IMR-90 (cell line): Measurements from ENCODE around the gene OTUD7B. TPM values are rescaled to one million over a fixed set of nuclear protein-coding genes. Genes with fewer than 3 reads are reported as not detected.

ENCODE experiments used
- ATAC-seq: fragments of 200-7000 bp; cut with Tn5 transposase; 2 replicates; pipeline ENCODE4 v1.9.1; 2020; ENCODE audit warnings: low read depth, mild to moderate bottlenecking, moderate library complexity
- BruUV-seq: library from RNA; stranded (reverse); fragments of 400-500 nt; replicated peaks from 2 replicates; lab custom pipeline; 2021; lab: Mats Ljungman, UMichigan
- CTCF ChIA-PET: fragments of 300-600 bp; formaldehyde crosslinking; extraction: SDS; loops from one replicate; lab custom pipeline; 2021; ENCODE audit warnings: antibody characterized with exemption; lab: Yijun Ruan, JAX
- POLR2A ChIA-PET: fragments of 300-600 bp; sonication (Branson Sonifier 250); formaldehyde crosslinking; loops from one replicate; lab custom pipeline; 2022; ENCODE audit warnings: antibody characterized with exemption; ENCODE audit not compliant: unreplicated experiment; lab: Charles Lee
- DNase-seq: peaks from one replicate; pipeline ENCODE4 v3.0.0; 2013
- H2AFZ ChIP-seq: replicated peaks from 2 replicates; pipeline ENCODE3; 2013; ENCODE audit warnings: low read length, mild to moderate bottlenecking; ENCODE audit not compliant: poor library complexity
- H2AK5ac ChIP-seq: 2 replicates; pipeline ENCODE4 v1.6.1; 2013; ENCODE audit warnings: low read depth, low read length, inconsistent platforms
- H2AK9ac ChIP-seq: replicated peaks from 2 replicates; pipeline ENCODE3; 2013; ENCODE audit warnings: mild to moderate bottlenecking, low read depth, low read length, moderate library complexity; ENCODE audit not compliant: poor library complexity
- H2BK120ac ChIP-seq: 2 replicates; pipeline ENCODE4 v1.6.1; 2013; ENCODE audit warnings: low read depth, low read length, inconsistent platforms
- H2BK15ac ChIP-seq: 3 replicates; pipeline ENCODE4 v1.6.1; 2013; ENCODE audit warnings: low read depth, low read length, inconsistent platforms
- H2BK20ac ChIP-seq: 2 replicates; pipeline ENCODE4 v1.6.1; 2013; ENCODE audit warnings: low read depth, mild to moderate bottlenecking, inconsistent platforms, low read length, moderate library complexity
- H2BK5ac ChIP-seq: 2 replicates; pipeline ENCODE4 v1.6.1; 2013; ENCODE audit warnings: mild to moderate bottlenecking, low read depth, low read length, inconsistent platforms; ENCODE audit not compliant: poor library complexity, severe bottlenecking
- H3K14ac ChIP-seq: replicated peaks from 2 replicates; pipeline ENCODE4 v1.6.1; 2013; ENCODE audit warnings: low read depth, low read length, inconsistent platforms
- H3K18ac ChIP-seq: 2 replicates; pipeline ENCODE4 v1.6.1; 2013; ENCODE audit warnings: low read depth, low read length, control low read depth
- H3K23ac ChIP-seq: 2 replicates; pipeline ENCODE4 v1.6.1; 2013; ENCODE audit warnings: low read depth, low read length, inconsistent platforms
- H3K27ac ChIP-seq: 2 replicates; pipeline ENCODE4 v1.5.1; 2013; ENCODE audit warnings: mild to moderate bottlenecking, control low read depth, low read length; ENCODE audit not compliant: insufficient read depth
- H3K27me3 ChIP-seq: 2 replicates; pipeline ENCODE4 v1.6.1; 2013; ENCODE audit warnings: low read length; ENCODE audit not compliant: control insufficient read depth, insufficient read depth
- H3K36me3 ChIP-seq: 2 replicates; pipeline ENCODE4 v1.6.1; 2013; ENCODE audit warnings: low read length, mixed read lengths; ENCODE audit not compliant: control insufficient read depth, insufficient read depth
- H3K4ac ChIP-seq: 2 replicates; pipeline ENCODE4 v1.6.1; 2013; ENCODE audit warnings: low read depth, low read length, inconsistent platforms
- H3K4me1 ChIP-seq: 2 replicates; pipeline ENCODE4 v1.6.1; 2013; ENCODE audit warnings: low read length, mixed read lengths; ENCODE audit not compliant: control insufficient read depth, insufficient read depth
- H3K4me2 ChIP-seq: 2 replicates; pipeline ENCODE4 v1.6.1; 2013; ENCODE audit warnings: low read depth, mild to moderate bottlenecking, control low read depth, low read length, moderate library complexity
- H3K4me3 ChIP-seq: 2 replicates; pipeline ENCODE4 v1.5.1; 2013; ENCODE audit warnings: low read depth, mild to moderate bottlenecking, control low read depth, low read length, moderate library complexity; ENCODE audit not compliant: insufficient read depth
- H3K56ac ChIP-seq: 2 replicates; pipeline ENCODE4 v1.6.1; 2013; ENCODE audit warnings: low read length, inconsistent platforms; ENCODE audit not compliant: insufficient read depth; ENCODE audit errors: extremely low read depth
- H3K79me1 ChIP-seq, 2 experiments: 2 replicates each; pipeline ENCODE4 v1.6.1; 2013; ENCODE audit warnings: low read length in 2 of 2, inconsistent platforms in 1 of 2, low read depth in 1 of 2
- H3K9ac ChIP-seq: 2 replicates; pipeline ENCODE4 v1.6.1; 2013; ENCODE audit warnings: low read depth, low read length, control low read depth
- H3K9me1 ChIP-seq: 2 replicates; pipeline ENCODE4 v1.6.1; 2013; ENCODE audit warnings: low read length, inconsistent platforms; ENCODE audit not compliant: insufficient read depth
- H3K9me3 ChIP-seq: 2 replicates; pipeline ENCODE4 v1.6.1; 2013; ENCODE audit warnings: low read length; ENCODE audit not compliant: control insufficient read depth, insufficient read depth
- H4K20me1 ChIP-seq: 2 replicates; pipeline ENCODE4 v1.6.1; 2013; ENCODE audit warnings: low read length, inconsistent platforms; ENCODE audit not compliant: insufficient read depth
- H4K5ac ChIP-seq: 2 replicates; pipeline ENCODE4 v1.6.1; 2013; ENCODE audit warnings: mild to moderate bottlenecking, low read depth, low read length, control low read depth
- H4K8ac ChIP-seq, 2 experiments: 2 replicates each; pipeline ENCODE4 v1.6.1; 2013; ENCODE audit warnings: low read depth in 2 of 2, low read length in 2 of 2, control low read depth in 1 of 2, inconsistent platforms in 1 of 2
- H4K91ac ChIP-seq: 2 replicates; pipeline ENCODE4 v1.6.1; 2013; ENCODE audit warnings: low read depth, low read length, inconsistent platforms; ENCODE audit not compliant: insufficient read depth
- CHD1 ChIP-seq: IDR thresholded peaks from 2 replicates; pipeline ENCODE4 v1.6.1; 2012; ENCODE audit warnings: low read depth, low read length, improper control_type of control experiment
- MAZ ChIP-seq: IDR thresholded peaks from 2 replicates; pipeline ENCODE4 v1.6.1; 2012; ENCODE audit warnings: low read depth, mild to moderate bottlenecking, low read length, improper control_type of control experiment, moderate library complexity, borderline replicate concordance
- MXI1 ChIP-seq: IDR thresholded peaks from 2 replicates; pipeline ENCODE4 v1.6.1; 2012; ENCODE audit warnings: low read depth, mild to moderate bottlenecking, low read length, moderate library complexity, borderline replicate concordance
- NFE2L2 ChIP-seq: fragments of 150-350 bp; IDR thresholded peaks from 2 replicates; pipeline ENCODE4 v1.6.1; 2016; ENCODE audit warnings: low read depth, mild to moderate bottlenecking, low read length
- RAD21 ChIP-seq: IDR thresholded peaks from 2 replicates; pipeline ENCODE4 v1.6.1; 2012; ENCODE audit warnings: low read length, improper control_type of control experiment
- RFX5 ChIP-seq: IDR thresholded peaks from 2 replicates; pipeline ENCODE4 v1.8.0; 2012; ENCODE audit warnings: low read depth, mild to moderate bottlenecking, low read length, moderate library complexity
- SMC3 ChIP-seq: fragments of 150-350 bp; IDR thresholded peaks from 2 replicates; pipeline ENCODE4 v1.6.1; 2016; ENCODE audit warnings: low read depth, mild to moderate bottlenecking, antibody characterized with exemption, low read length, moderate library complexity
- WGBS, 2 experiments: methylation state at CpG; one replicate each; pipeline versions ENCODE4 v1.1.5 to v1.1.7; 2013; ENCODE audit warnings: missing lambda C conversion rate in 2 of 2; ENCODE audit not compliant: insufficient read length in 1 of 2; ENCODE audit errors: extremely low coverage in 2 of 2; 5-methylcytosine and 5-hydroxymethylcytosine counted together
- dilution Hi-C: fragments of 300-500 bp; cut with HindIII; formaldehyde crosslinking; loops from one replicate; pipeline ENCODE4 v1.14.3; 2018; ENCODE audit warnings: low sequenced_read_pairs; ENCODE audit not compliant: unreplicated experiment
- in situ Hi-C: fragments of 300-500 bp; cut with MboI; formaldehyde crosslinking; loops from 3 replicates; pipeline ENCODE4 v1.14.3; 2019; ENCODE audit warnings: low sequenced_read_pairs, inconsistent platforms, mixed read lengths
- intact Hi-C: fragments of 100-400 bp; cut with micrococcal nuclease; formaldehyde crosslinking; loops from 2 replicates; pipeline ENCODE4 v1.10.0; 2022
- polyA plus RNA-seq, 3 experiments: library from polyadenylated mRNA; depleted of rRNA; stranded (reverse); fragments of >200 nt; gene quantifications; 2 replicates each; pipeline ENCODE4 v1.2.3, GENCODE V29; 2012; ENCODE audit warnings: low replicate concordance in 1 of 3
- total RNA-seq: library from RNA; depleted of rRNA; stranded (reverse); fragments of >200 nt; gene quantifications from 2 replicates; pipeline ENCODE4 v1.2.3, GENCODE V29; 2012
- TF ChIP-seq, protein P1 (sequence below): conservative IDR thresholded peaks from 2 replicates; pipeline ENCODE4 v1.5.1; 2012; ENCODE audit warnings: mild to moderate bottlenecking, low read depth, low read length, improper control_type of control experiment
- TF ChIP-seq, protein P2 (sequence below): fragments of 150-350 bp; IDR thresholded peaks from 2 replicates; pipeline ENCODE4 v1.6.1; 2016; ENCODE audit warnings: low read depth, mild to moderate bottlenecking, low read length, moderate library complexity, borderline replicate concordance

The OTUD7B gene
- total and polyA plus RNA-seq, 2 of the 4 experiments (the other 2 are of a cell fraction) = 7.5 to 18.6 TPM

DNA sequence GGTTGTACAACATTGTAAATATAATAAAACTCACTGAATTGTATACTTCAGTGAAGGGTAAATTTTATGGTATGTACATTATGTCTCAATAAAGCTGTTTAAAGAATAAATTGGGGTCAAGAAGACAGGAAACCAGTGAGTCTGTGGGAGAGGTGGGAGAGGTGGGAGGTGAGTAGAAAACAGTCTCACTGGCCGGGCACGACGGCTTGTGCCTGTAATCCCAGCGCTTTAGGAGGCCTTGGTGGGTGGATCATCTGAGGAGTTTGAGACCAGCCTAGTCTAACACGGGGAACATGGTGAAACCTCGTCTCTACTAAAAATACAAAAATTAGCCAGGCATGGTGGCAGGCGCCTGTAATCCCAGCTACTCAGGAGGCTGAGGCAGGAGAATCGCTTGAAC, 78.1 kb downstream of the OTUD7B start:
- H3K36me3 ChIP-seq = peaks cover 18% of the 10 kb centered on the region

More for the DNA sequence above, 78.1 kb downstream of the OTUD7B start:
- Histone ChIP-seq H4K8ac (no peak overlapping the region), H3K9me3 (no peaks in the 10 kb centered on the region), H3K18ac (no peak overlapping the region), H3K56ac (no peak overlapping the region), H3K23ac (no peak overlapping the region), H3K27me3 (no peaks in the 10 kb centered on the region), H2AK9ac (no peak overlapping the region), H2BK5ac (no peak overlapping the region), H3K9me1 (peaks cover 25% of the 10 kb centered on the region), H3K9ac (no peak overlapping the region), H3K4me3 (no peak overlapping the region), H3K4me2 (no peak overlapping the region), H2BK15ac (no peak overlapping the region), H3K4ac (no peak overlapping the region), H2BK20ac (no peak overlapping the region), H2AFZ (no peak overlapping the region), H2BK120ac (no peak overlapping the region), H4K91ac (no peak overlapping the region), H4K20me1 (no peaks in the 10 kb centered on the region), H3K79me1 (peaks cover 8 to 65% of the 10 kb centered on the region in 2 experiments; a peak in 3 of 4 replicates), H3K27ac (no peak overlapping the region), H2AK5ac (no peak overlapping the region), H3K4me1 (peaks cover 7% of the 10 kb centered on the region), H4K5ac (no peak overlapping the region), H3K14ac (no peak overlapping the region)
- in situ Hi-C loops = no loop called here
- WGBS, 2 experiments = 100% methylated on average over 2 of the region's 8 CpGs; no CpG with 5 or more reads in 1 of the 2 experiments
- DNase-seq = no peak
- dilution Hi-C loops = no loop called here
- TF ChIP-seq MXI1 (no peak), NFE2L2 (no peak), CHD1 (no peak), MAZ (no peak), RFX5 (no peak), SMC3 (no peak), RAD21 (no peak)
- TF ChIP-seq, protein P1, sequence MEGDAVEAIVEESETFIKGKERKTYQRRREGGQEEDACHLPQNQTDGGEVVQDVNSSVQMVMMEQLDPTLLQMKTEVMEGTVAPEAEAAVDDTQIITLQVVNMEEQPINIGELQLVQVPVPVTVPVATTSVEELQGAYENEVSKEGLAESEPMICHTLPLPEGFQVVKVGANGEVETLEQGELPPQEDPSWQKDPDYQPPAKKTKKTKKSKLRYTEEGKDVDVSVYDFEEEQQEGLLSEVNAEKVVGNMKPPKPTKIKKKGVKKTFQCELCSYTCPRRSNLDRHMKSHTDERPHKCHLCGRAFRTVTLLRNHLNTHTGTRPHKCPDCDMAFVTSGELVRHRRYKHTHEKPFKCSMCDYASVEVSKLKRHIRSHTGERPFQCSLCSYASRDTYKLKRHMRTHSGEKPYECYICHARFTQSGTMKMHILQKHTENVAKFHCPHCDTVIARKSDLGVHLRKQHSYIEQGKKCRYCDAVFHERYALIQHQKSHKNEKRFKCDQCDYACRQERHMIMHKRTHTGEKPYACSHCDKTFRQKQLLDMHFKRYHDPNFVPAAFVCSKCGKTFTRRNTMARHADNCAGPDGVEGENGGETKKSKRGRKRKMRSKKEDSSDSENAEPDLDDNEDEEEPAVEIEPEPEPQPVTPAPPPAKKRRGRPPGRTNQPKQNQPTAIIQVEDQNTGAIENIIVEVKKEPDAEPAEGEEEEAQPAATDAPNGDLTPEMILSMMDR = no peak
- TF ChIP-seq, protein P2, sequence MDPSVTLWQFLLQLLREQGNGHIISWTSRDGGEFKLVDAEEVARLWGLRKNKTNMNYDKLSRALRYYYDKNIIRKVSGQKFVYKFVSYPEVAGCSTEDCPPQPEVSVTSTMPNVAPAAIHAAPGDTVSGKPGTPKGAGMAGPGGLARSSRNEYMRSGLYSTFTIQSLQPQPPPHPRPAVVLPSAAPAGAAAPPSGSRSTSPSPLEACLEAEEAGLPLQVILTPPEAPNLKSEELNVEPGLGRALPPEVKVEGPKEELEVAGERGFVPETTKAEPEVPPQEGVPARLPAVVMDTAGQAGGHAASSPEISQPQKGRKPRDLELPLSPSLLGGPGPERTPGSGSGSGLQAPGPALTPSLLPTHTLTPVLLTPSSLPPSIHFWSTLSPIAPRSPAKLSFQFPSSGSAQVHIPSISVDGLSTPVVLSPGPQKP = no peak
- BruUV-seq = no TSS peak
- POLR2A ChIA-PET = no interaction called here
- CTCF ChIA-PET = no interaction called here
- intact Hi-C loops = no loop called here
- ATAC-seq = no peak
